Gastroesophageal sphincter (tissue), 3 donors: Measurements from ENCODE around the gene UNCX.

Experiments
- CTCF ChIP-seq, 4 experiments: fragments of 200-600 bp in 2 of 4; fragments of 450-650 bp in 2 of 4; sonication (generic) in 1 of 4; IDR thresholded peaks; one replicate each; pipeline ENCODE4 v1.5.1; 2017 to 2019; ENCODE audit warnings: antibody characterized with exemption in 4 of 4, mild to moderate bottlenecking in 2 of 4, moderate library complexity in 2 of 4
- POLR2A ChIP-seq, 2 donors: fragments of 450-650 bp; IDR thresholded peaks; one replicate each; pipeline ENCODE4 v1.6.1; 2017; ENCODE audit warnings: antibody characterized with exemption in 2 of 2, mild to moderate bottlenecking in 2 of 2, moderate library complexity in 1 of 2

- TF ChIP-seq POLR2A (IDR thresholded peaks at IDR 0.05) (no peak), CTCF (IDR thresholded peaks at IDR 0.05) (no peak)
Measured at GRCh38 chr7:1271046-1271445, 38.4 kb downstream of the UNCX start.
